Hepatocyte (in vitro differentiated cells): Measurements from ENCODE around the gene CIAPIN1. TPM values are rescaled to one million over a fixed set of nuclear protein-coding genes. Genes with fewer than 3 reads are reported as not detected.

ENCODE experiments used
- DNase-seq: peaks from one replicate; pipeline ENCODE4 v3.0.0-alpha.2; 2016; ENCODE audit warnings: low spot score
- H2AFZ ChIP-seq: fragments of 200-600 bp; sonication (generic); 2 replicates; pipeline ENCODE4 v1.6.0; 2016; ENCODE audit warnings: antibody characterized with exemption, mild to moderate bottlenecking
- H3K27ac ChIP-seq: fragments of 200-600 bp; sonication (generic); 2 replicates; pipeline ENCODE4 v1.5.1; 2016; ENCODE audit warnings: mild to moderate bottlenecking
- H3K27me3 ChIP-seq: fragments of 200-600 bp; sonication (generic); 2 replicates; pipeline ENCODE4 v1.6.1; 2016
- H3K36me3 ChIP-seq: fragments of 200-600 bp; sonication (generic); replicated peaks from 2 replicates; pipeline ENCODE4 v1.5.1; 2016; ENCODE audit warnings: low read depth; ENCODE audit not compliant: insufficient read depth
- H3K4me1 ChIP-seq: fragments of 200-600 bp; sonication (generic); 2 replicates; pipeline ENCODE4 v1.5.1; 2016; ENCODE audit warnings: mild to moderate bottlenecking, moderate library complexity; ENCODE audit not compliant: insufficient read depth
- H3K4me2 ChIP-seq: fragments of 200-600 bp; sonication (generic); 2 replicates; pipeline ENCODE4 v1.6.0; 2016
- H3K4me3 ChIP-seq: fragments of 200-600 bp; sonication (generic); 2 replicates; pipeline ENCODE4 v1.5.1; 2016; ENCODE audit warnings: mild to moderate bottlenecking
- H3K79me2 ChIP-seq: fragments of 200-600 bp; sonication (generic); 2 replicates; pipeline ENCODE4 v1.6.0; 2017; ENCODE audit warnings: mild to moderate bottlenecking
- H3K9me2 ChIP-seq: fragments of 200-600 bp; sonication (generic); replicated peaks from 2 replicates; pipeline ENCODE4 v1.6.0; 2017; ENCODE audit warnings: mild to moderate bottlenecking; ENCODE audit not compliant: insufficient read depth
- H3K9me3 ChIP-seq: fragments of 200-600 bp; sonication (generic); 2 replicates; pipeline ENCODE4 v1.5.1; 2016; ENCODE audit warnings: low read depth, mild to moderate bottlenecking
- H4K20me1 ChIP-seq: fragments of 200-600 bp; sonication (generic); 2 replicates; pipeline ENCODE4 v1.6.0; 2016; ENCODE audit warnings: mild to moderate bottlenecking; ENCODE audit not compliant: insufficient read depth, poor library complexity, severe bottlenecking
- EZH2 ChIP-seq: fragments of 200-600 bp; sonication (generic); IDR thresholded peaks from 2 replicates; pipeline ENCODE4 v1.6.1; 2016; ENCODE audit warnings: antibody characterized with exemption, mild to moderate bottlenecking, borderline replicate concordance
- EZH2phosphoT487 ChIP-seq: fragments of 200-600 bp; sonication (generic); IDR thresholded peaks from one replicate; pipeline ENCODE4 v1.6.1; 2018; ENCODE audit warnings: antibody characterized with exemption, mild to moderate bottlenecking, low read depth, moderate library complexity; ENCODE audit not compliant: unreplicated experiment, severe bottlenecking
- WGBS: methylation state at CpG from one replicate; pipeline ENCODE4 v1.1.6; 2016; ENCODE audit warnings: low lambda C conversion rate; ENCODE audit errors: missing lambda C conversion rate; 5-methylcytosine and 5-hydroxymethylcytosine counted together
- polyA plus RNA-seq: library from polyadenylated mRNA; unstranded; fragments of >200 nt; fragmentation: Nextera tagmentation; extraction: Ambion mirVana; gene quantifications from 2 replicates; pipeline ENCODE4 v1.2.1, GENCODE V29; 2016
- total RNA-seq: library from RNA; depleted of rRNA; stranded (reverse); fragments of >200 nt; gene quantifications from 2 replicates; pipeline ENCODE4 v1.2.3, GENCODE V29; 2014
- TF ChIP-seq, protein P1 (sequence below): fragments of 200-600 bp; sonication (generic); IDR thresholded peaks from 2 replicates; pipeline ENCODE4 v1.5.1; 2016; ENCODE audit warnings: antibody characterized with exemption, mild to moderate bottlenecking; ENCODE audit not compliant: poor library complexity

CIAPIN1 gene
- total RNA-seq (53.1 and 54.2 TPM in 2 replicates), polyA plus RNA-seq (53.7 and 56.1 TPM in 2 replicates)

- peak within 1 kb of the TSS; percentile 89 for H3K4me2 ChIP-seq
- peak within 1 kb of the TSS; percentile 80 for H3K4me3 ChIP-seq
- H4K20me1 ChIP-seq = no peaks in the 10 kb centered on the region
- H3K27me3 ChIP-seq = no peaks in the 10 kb centered on the region
- H3K4me1 ChIP-seq = peaks cover 16% of the 10 kb centered on the region
- peaks cover 68% of the 10 kb centered on the region for H3K79me2 ChIP-seq
- no peaks in the 10 kb centered on the region for H3K36me3 ChIP-seq
- H3K27ac ChIP-seq = peak within 1 kb of the TSS; percentile 95
- H2AFZ ChIP-seq = peak within 1 kb of the TSS; percentile 55
- 2% methylated on average over 48 of the region's 68 CpGs for WGBS
- no peaks in the 10 kb centered on the region for H3K9me3 ChIP-seq
- H3K9me2 ChIP-seq = no peaks in the 10 kb centered on the region
- no peak for TF ChIP-seq EZH2phosphoT487
- no peak for TF ChIP-seq EZH2
- TF ChIP-seq, protein P1, sequence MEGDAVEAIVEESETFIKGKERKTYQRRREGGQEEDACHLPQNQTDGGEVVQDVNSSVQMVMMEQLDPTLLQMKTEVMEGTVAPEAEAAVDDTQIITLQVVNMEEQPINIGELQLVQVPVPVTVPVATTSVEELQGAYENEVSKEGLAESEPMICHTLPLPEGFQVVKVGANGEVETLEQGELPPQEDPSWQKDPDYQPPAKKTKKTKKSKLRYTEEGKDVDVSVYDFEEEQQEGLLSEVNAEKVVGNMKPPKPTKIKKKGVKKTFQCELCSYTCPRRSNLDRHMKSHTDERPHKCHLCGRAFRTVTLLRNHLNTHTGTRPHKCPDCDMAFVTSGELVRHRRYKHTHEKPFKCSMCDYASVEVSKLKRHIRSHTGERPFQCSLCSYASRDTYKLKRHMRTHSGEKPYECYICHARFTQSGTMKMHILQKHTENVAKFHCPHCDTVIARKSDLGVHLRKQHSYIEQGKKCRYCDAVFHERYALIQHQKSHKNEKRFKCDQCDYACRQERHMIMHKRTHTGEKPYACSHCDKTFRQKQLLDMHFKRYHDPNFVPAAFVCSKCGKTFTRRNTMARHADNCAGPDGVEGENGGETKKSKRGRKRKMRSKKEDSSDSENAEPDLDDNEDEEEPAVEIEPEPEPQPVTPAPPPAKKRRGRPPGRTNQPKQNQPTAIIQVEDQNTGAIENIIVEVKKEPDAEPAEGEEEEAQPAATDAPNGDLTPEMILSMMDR = no peak
- DNase-seq = peak; percentile 98
Measured at GRCh38 chr16:57447186-57447962, at the start of gene CIAPIN1, which contains the start of gene COQ9. Gene CIAPIN1 (minus strand): TSS chr16:57447385. CDS start chr16:57440928, 6,457 bp downstream. Gene COQ9 (plus strand): TSS chr16:57447479. CDS start chr16:57447506, 27 bp downstream.

GRCh38 chr16:57493767-57494166, 46.6 kb upstream of the CIAPIN1 start:
- DNase-seq = no peak
- no peak overlapping the region for H3K4me2 ChIP-seq
- no peak overlapping the region for H2AFZ ChIP-seq
- WGBS = 93% methylated on average over 4 of the region's 4 CpGs
- TF ChIP-seq, protein P1 = no peak
- no peak for TF ChIP-seq EZH2phosphoT487
- TF ChIP-seq EZH2 = no peak
- no peaks in the 10 kb centered on the region for H3K9me2 ChIP-seq
- no peak overlapping the region for H3K4me3 ChIP-seq
- H3K27ac ChIP-seq = no peak overlapping the region
- no peaks in the 10 kb centered on the region for H3K4me1 ChIP-seq
- no peaks in the 10 kb centered on the region for H3K9me3 ChIP-seq
- no peaks in the 10 kb centered on the region for H3K79me2 ChIP-seq
- no peaks in the 10 kb centered on the region for H3K36me3 ChIP-seq
- H3K27me3 ChIP-seq = no peaks in the 10 kb centered on the region
- H4K20me1 ChIP-seq = no peaks in the 10 kb centered on the region

DNA sequence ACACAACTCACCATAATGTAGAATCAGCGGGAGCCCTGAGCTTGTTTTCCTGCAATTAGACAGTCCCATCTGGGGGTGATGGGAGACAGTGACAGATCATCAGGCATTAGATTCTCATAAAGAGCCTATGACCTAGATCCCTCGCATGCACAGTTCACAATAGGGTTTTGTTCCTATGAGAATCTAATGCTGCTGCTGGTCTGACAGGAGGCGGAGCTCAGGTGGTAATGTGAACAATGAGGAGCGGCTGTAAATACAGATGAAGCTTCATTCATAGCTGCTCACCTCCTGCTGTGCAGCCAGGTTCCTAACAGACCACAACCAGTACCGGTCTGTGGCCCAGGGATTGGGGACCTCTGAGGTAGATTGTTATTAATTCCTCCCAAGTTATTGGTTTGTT, 42.0 kb upstream of the CIAPIN1 start:
- DNase-seq = no peak
- no peak overlapping the region for H3K4me3 ChIP-seq
- 96% methylated on average over 5 of the region's 5 CpGs for WGBS

More for the DNA sequence above, 42.0 kb upstream of the CIAPIN1 start:
- H3K79me2 ChIP-seq = peaks cover 23% of the 10 kb centered on the region
- H3K4me1 ChIP-seq = peaks cover 22% of the 10 kb centered on the region
- H3K27ac ChIP-seq = no peak overlapping the region
- H3K27me3 ChIP-seq = no peaks in the 10 kb centered on the region
- no peaks in the 10 kb centered on the region for H3K9me3 ChIP-seq
- H3K4me2 ChIP-seq = no peak overlapping the region
- no peaks in the 10 kb centered on the region for H3K36me3 ChIP-seq
- H3K9me2 ChIP-seq = no peaks in the 10 kb centered on the region
- TF ChIP-seq EZH2phosphoT487 = no peak
- H4K20me1 ChIP-seq = no peaks in the 10 kb centered on the region
- no peak overlapping the region for H2AFZ ChIP-seq
